HG03460 (cell line): ENCODE data around the gene BBX.
"Not testable (repeated sequence)": the region's sequence is repeated elsewhere in the genome, so short reads cannot be mapped to it uniquely, and the experiment has no call there.

Source experiments
- ATAC-seq: cut with Tn5 transposase; IDR thresholded peaks from one replicate; pipeline ENCODE4 v1.9.1; 2021; ENCODE audit not compliant: unreplicated experiment

The BBX gene

DNA sequence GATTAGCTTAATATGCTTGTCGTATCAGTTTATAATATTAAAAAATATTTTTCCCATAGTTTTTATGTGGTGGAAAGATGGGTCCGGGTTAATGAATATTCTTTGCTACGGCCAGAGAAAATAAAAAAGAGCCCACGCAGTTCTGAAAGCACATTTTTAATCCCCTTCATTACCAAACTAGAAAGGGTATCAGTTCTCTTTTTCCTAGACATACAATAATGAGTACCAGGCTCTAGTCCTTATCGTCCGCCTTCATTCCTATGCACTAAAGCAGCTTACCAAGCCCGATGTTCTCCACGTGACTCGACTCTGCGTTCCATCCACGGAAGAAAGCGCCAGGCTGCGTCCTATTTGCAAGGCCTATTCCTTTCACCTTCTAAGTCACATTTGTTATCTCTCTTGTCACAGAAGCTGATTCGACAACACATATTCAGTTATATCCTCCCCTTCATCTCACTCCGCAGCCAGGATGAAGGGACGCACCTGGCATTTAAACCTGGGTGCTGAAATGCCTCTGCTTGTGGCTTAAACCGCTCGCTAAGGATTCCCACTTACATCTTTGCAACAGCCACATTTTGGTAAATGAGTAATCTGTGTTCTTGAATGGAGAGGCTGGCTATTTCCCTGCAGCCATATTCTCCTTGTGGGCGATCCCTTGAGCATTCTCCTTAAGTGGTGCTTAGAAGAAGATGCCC, 311.1 kb downstream of the BBX start:
- ATAC-seq = no peak

DNA sequence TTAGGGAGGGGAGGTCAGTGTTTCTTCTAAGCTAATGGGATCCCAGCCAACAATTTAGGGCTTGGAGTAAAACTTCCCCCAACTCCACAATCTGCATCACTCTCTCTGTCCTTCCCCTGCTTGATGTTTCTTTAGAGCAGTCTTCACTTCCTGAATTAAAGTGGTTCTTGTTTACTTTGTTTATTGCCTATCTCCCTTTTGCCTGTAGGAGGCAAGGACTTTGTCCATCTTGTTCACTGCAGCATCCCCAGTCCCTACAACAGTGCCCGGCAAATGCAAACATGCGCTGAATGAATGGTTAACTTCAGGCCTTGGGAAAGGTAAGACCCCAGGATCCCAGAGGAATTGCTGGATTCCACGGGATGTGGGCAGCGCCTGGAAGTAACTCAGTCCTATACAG, 312.2 kb downstream of the BBX start:
- ATAC-seq = not testable (repeated sequence)

DNA sequence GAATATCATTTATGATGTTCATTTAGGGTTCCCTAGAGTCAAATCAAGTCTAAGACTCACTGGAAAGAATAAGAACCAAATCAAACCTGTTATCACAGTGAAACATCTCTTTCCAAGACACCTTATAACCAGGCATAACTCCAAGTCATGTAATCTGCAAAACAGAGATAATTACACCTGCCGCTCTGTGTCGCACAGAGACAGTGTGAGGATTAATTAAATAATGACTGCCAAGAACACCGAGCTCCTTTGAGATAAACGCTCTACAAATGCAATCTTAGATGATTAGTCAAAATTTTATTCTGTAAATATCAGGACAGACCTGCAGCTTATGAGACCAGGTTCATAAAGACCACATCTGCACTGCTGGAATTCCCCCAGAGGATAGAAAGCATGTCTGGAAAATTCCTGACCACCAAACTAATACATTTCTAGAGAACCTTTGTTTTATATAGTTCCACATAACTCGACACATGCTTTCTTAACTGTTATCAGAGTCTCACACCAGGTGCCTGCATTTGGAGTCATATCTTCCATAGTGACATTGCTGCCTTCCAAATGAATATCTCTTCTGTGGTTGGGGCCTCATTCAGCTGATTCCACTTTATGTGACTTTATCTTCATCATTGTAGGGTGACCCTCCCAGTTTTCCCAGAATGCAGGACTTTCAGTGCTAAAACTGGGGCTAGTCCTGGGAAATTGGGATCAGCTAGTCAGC, 315.3 kb downstream of the BBX start:
- no peak for ATAC-seq

DNA sequence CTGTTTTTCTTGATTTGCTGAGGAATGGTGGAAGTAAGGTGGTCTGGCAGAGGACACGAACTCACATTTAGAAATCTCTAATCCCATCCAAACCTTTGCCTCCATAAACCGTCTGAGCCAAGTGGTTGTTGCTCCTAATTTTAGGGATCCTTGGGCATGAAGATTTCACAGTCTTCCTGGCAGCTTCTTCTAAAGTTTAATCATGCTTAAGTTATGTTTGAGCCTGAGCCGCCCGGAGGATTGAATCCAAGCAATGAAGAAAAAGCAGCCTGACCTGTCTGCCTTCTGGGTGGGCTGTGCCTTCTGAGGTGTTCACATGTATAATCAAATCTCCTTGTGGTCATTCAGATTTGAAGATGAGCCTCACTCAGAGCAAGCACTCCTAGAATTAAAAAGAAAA, 319.1 kb downstream of the BBX start:
- ATAC-seq = no peak

DNA sequence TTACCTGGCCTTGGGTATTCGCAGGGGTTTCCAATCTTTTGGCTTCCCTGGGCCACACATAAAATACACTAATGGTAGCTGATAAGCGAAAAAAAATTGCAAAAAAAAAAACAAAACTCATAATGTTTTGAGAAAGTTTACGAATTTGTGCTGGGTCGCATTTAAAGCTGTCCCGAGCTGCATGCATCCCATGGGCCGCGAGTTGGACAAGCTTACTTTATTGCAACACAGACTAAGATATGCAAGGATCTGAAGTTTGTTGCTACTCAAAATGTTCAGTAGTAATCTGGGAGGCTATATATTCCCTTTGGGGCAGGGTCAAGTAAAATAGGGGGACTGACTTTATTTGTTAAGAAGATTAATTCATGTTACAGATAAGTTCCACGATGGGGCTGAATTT, 320.2 kb downstream of the BBX start:
- no peak for ATAC-seq

DNA sequence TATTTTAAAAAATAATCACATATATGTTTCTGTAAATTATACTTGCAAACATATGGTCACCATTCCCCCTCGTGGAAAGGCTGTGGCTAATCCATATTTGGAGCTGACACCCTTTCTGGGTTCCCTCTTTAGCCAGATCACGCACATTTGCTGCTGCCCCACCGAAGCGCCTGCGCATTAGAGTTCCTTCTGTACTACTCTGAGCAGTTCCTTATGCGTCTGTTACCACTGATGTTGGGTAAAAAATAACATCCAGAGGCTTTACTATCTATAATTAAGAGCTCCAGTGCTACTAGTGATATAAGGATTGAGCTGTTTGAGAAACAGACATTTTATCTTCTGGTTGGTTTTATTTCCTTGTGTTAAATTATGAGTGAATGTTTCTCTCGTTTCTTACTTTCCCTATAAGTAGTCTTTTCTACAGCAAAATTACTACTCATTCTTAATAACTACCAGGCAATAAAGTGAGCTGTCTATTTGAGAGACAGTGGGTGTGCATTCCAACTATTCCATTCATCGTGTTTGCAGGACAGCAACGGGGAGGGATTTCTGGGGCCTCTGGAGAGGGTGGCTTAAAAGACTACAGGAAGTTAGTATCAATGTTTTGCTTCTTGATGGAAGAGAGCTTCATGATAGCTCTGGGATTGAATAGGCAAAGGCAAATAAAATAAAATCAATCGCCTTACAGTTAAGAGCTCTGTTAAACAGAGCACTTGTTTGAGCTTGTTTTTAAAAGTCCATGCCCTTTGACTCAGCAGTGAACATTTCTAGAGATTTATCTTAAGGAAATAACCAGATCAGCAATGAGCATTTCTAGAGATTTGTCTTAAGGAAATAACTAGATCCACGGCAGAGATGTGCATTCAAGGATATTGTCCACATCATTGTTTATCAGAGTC, 322.9 kb downstream of the BBX start:
- no peak for ATAC-seq

DNA sequence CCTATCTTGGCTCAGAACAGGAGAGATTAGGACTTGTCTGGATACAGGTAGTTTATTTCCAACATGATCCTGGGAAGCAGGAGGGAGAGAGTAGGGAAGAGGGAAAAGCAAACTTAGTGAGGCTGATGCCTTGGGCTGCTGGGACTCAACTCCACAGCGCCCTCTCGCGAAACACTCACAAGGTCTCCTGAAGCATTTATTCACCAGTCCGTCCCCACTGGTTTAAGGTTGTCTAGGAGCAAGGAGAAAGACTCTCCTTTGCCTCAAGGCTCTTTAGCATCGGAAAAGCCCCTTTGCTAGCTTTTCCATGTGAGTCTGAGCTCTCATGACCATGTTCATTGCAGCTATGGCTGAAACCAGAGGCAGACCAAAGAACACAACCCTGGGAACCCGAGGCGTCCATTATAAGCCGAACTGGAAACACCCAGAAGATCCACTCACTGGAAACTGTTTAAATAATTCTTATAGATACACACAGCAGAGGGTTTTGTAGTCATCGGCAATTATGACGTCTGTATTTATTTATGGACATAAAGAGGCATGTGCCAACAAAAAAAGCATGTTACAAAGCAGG, 323.6 kb downstream of the BBX start:
- no peak for ATAC-seq

DNA sequence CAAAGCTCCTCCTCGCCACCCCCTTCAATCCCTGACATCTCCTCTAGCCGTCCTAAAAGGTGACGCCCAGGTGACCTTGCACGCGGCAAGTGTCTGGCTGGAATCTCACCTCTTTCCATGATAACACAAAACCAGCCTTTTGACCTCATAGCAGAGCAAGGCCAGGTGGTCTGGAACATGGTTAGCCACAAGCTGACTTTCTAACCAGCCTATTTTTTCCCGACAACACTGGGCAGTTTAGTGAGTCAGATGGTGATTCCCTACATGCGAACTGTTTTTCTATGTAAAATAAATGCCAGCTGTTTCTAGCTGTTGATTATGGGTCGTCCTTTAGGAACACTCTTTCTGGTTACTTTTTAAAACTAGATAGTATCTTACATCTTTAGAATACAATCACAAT, 325.0 kb downstream of the BBX start:
- ATAC-seq = no peak

DNA sequence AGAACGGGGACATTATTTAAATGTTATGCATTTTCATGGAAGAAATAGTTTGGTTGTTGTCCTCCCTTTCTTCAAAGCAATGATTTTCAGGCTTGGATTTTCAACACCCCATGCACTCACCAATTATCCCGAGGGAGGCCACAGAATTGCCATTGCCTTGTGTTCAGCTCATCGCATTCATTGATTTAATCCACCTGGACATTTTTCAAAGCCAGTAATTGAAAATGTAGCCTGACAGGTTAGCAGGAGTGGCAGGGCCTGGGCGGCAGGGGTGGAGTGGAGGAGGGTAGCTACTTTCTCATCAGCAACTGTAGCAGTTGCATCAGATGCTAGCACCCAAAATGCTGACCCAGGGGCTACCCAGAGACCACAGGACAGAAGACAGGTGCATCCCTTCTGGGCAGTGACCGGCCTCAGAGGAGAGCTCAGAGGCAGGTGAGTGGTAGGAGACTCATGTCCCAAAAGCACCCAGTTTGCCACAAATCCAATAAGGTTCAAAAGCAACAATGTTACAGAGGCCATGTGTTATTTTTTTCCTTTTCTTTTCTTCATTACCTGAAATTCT, 325.7 kb downstream of the BBX start:
- ATAC-seq = no peak

DNA sequence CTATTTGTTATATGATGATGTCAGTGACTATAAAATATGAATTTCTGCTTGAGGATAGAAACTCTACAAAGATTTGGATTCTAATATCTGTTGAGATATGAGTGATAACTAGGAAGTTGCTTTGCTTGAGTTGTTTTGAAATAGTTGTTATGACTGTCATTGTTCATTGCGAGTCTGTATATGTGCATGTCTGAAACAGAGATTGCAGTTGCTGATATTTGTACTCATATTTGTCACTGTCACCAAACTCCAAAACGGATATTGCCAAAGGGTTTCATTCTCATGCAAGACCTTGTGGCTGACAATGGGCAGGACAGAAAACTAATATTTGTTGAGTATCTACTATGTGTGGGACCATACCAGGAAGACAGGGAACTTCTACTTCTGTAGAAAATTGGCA, 327.9 kb downstream of the BBX start:
- ATAC-seq = no peak

DNA sequence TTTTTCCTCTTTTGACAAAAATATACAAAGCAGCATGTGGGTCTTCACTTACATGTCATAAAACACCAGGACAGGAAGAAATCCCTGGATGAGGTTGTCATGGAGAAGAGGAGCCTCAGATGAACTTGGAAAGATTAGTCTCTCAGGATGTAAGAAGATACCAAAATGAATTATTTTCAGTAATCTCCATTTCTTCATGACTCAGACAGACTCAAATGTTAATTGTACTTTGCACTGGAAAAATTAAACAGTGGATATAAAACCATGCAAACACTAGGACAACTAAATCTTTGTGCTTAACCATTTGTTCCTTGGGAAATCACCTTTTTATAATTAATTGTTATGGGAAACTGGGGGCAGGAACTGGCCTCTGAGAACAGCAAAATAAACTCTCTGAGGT, 331.1 kb downstream of the BBX start:
- ATAC-seq = no peak

DNA sequence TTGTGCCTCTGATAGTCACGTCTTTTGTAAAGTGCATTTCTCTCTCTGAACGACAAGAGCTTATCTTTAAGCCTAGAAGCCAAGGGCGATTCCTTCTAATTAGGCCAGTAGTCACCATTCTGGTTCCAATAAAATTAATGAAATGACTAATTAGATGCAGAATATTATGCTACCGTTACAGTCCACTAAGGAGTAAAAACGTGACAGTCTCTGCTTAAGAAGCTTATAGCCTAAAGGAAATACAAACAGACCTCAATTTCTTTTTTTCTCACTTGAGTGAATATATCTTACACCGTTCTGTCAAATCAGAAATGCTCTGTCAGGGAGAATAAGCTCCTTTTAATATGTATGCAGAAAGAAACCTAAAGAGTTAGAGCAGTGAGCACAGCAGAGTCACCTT, 332.0 kb downstream of the BBX start:
- ATAC-seq = no peak

DNA sequence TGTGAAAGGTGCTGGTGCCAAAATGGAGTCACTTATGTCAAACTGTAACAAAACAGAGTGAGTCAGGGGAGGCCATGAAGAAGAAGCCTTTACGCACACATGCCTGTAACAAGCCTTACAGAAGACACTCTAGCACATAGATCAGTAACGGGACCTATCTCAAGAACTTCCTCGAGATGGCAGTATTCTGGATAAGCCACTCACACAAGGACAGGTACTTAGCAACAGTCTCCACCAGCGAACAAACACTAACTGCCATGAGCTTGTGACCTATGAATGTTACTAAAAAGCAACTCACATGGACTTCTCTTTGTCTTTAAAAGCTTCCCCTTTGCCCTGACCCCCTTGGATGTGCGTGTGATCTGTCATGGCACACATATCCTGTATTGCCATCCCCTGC, 332.9 kb downstream of the BBX start:
- ATAC-seq = no peak

DNA sequence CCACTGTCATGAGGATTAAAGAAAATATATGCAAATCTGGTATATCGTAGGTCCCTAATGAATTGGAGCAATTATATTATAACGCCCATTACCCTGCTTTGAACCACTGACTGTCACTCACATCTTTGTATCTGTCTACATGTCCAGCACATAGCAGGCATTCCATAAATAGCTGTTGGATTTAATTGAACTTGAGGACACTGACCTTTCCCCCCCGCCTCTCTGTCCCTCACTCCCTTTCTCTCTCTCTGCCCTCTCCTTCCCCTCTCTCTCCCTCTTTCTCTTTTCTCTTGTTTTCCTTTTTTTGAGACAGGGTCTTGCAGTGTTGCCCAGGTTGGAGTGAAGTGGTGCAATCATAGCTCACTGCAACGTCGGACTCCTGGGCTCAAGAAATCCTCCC, 335.1 kb downstream of the BBX start:
- no peak for ATAC-seq

DNA sequence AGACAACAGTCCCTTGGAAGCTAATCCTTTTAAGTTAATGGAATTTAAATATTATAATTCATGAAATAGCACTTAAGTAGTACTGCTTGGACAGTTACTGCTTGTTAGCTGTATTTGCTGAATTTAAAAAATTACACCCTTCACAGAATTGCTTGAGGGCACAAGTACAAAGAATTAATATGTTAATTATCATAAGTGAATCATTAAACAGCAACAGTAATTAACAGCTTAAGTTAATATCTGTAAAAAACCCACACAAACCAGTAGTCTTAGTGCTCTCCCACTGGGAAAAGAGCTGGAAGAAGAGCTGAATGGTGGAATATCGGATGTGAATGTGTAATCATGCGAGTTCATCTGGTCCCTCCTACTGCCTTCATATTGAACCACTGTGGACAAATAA, 336.1 kb downstream of the BBX start:
- no peak for ATAC-seq
